ENCODE data around the gene PSMF1. TPM values are rescaled to one million over a fixed set of nuclear protein-coding genes. Genes with fewer than 3 reads are reported as not detected.
"Not testable (repeated sequence)": the region's sequence is repeated elsewhere in the genome, so short reads cannot be mapped to it uniquely, and the experiment has no call there.

The PSMF1 gene
- total RNA-seq, 1 donor from 2014 or later, result 110 TPM

DNA sequence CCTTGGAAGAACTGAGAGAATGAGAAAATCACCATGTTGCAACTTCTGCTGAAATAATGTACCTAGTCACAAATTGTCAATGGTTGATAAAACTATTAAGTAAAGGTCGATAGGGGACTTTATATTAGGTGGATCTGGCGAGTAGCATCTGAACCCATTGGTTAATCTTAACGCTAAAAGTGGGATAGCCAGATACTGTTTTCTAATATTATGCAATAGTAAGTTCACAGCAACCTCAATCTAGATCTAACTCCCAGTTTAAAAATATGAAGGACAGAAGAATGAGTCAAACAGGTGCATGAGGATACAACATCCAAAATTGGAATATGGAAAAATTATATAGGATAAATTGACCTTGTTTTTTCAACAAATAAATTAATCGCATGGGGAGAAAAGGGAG lies 18.8 kb downstream of the PSMF1 start:
- no peak overlapping the region for H3K27ac Mint-ChIP-seq (ENCODE audit: unreplicated experiment)
- no peaks in the 10 kb centered on the region for H3K27me3 Mint-ChIP-seq (ENCODE audit: low read depth)
- no peaks in the 10 kb centered on the region for H3K4me1 Mint-ChIP-seq (ENCODE audit: low read depth)
- peaks cover 10% of the 10 kb centered on the region for H3K9me3 Mint-ChIP-seq (ENCODE audit: low read depth)
- peaks cover 47% of the 10 kb centered on the region for H3K36me3 Mint-ChIP-seq (ENCODE audit: low read depth)
- TF ChIP-seq, protein P1, sequence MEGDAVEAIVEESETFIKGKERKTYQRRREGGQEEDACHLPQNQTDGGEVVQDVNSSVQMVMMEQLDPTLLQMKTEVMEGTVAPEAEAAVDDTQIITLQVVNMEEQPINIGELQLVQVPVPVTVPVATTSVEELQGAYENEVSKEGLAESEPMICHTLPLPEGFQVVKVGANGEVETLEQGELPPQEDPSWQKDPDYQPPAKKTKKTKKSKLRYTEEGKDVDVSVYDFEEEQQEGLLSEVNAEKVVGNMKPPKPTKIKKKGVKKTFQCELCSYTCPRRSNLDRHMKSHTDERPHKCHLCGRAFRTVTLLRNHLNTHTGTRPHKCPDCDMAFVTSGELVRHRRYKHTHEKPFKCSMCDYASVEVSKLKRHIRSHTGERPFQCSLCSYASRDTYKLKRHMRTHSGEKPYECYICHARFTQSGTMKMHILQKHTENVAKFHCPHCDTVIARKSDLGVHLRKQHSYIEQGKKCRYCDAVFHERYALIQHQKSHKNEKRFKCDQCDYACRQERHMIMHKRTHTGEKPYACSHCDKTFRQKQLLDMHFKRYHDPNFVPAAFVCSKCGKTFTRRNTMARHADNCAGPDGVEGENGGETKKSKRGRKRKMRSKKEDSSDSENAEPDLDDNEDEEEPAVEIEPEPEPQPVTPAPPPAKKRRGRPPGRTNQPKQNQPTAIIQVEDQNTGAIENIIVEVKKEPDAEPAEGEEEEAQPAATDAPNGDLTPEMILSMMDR (IDR thresholded peaks at IDR 0.05), result no peak
- no peak for DNase-seq (ENCODE audit: low spot score)
- H3K4me3 Mint-ChIP-seq (ENCODE audit: unreplicated experiment), result no peak overlapping the region

DNA sequence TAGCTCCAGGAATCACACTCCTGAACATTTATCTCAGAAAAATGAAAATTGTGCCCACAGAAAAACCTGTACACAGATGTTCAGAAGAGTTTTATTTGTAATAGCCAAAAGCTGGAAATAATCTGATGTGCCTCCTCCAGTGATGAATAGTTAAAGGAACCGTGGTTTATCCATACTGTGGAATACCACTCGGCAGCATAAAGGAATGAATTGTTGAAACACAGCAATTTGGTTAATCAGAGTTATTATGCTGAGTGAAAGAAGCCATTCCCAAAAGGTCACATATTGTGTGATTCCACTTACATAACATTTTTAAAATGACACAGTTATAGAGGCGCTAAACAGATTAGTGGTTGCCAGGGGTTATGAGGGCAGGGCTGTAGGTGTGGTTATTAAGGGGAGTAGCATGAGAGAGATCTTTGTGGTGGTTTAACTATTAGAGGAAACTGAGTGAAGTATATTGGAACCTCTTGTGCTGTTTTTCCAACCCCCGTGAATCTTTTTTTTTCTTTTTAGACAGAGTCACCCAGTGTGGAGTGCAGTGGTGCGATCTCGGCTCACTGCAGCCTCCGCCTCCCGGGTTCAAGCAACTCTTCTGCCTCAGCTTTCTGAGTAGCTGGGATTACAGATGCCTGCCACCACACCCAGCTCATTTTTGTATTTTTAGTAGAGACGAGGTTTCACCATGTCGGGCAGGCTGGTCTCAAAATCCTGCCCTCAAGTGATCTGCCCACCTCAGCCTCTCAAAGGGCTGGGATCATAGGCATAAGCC lies 26.2 kb downstream of the PSMF1 start:
- no peaks in the 10 kb centered on the region for H3K27me3 Mint-ChIP-seq (ENCODE audit: low read depth)
- peaks cover 3% of the 10 kb centered on the region for H3K9me3 Mint-ChIP-seq (ENCODE audit: low read depth)
- no peak for DNase-seq (ENCODE audit: low spot score)
- H3K4me3 Mint-ChIP-seq (ENCODE audit: unreplicated experiment), result no peak overlapping the region
- H3K4me1 Mint-ChIP-seq (ENCODE audit: low read depth), result no peaks in the 10 kb centered on the region
- TF ChIP-seq, protein P1 (IDR thresholded peaks at IDR 0.05), result no peak
- H3K27ac Mint-ChIP-seq (ENCODE audit: unreplicated experiment), result no peak overlapping the region
- H3K36me3 Mint-ChIP-seq (ENCODE audit: low read depth), result peaks cover 30% of the 10 kb centered on the region

DNA sequence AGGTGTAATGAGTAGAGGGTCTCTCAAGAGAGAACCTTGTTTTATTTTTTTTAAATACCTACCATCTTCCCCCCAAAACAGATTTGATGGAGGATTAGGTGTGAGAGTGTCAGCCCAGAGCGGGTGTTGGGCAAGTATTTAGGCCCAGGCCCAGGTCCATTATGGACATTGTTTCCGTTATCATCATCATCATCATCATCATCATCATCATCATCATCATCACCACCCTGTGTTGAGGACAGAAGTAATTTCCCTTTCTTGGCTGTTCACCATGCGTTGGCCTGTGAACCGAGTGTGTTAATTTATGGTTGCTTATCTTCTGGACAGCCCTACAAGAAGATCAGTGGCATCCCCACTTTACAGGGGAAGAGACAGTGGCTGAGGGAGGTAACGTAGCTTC lies 28.6 kb downstream of the PSMF1 start:
- TF ChIP-seq, protein P1 (IDR thresholded peaks at IDR 0.05), result no peak

DNA sequence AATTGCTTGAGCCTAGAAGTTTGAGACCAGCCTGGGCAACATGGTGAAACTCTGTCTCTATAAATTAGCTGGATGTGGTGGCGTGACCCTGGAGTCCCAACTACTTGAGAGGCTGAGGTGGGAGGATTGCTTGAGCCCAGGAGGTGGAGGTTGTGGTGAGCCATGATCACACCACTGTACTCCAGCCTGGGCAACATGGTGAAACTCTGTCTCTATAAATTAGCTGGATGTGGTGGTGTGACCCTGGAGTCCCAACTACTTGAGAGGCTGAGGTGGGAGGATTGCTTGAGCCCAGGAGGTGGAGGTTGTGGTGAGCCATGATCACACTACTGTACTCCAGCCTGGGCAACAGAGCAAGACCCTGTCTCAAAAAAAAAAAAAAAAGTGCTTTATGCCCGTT lies 31.4 kb downstream of the PSMF1 start:
- H3K9me3 Mint-ChIP-seq (ENCODE audit: low read depth); H3K4me1 Mint-ChIP-seq (ENCODE audit: low read depth); H3K4me3 Mint-ChIP-seq (ENCODE audit: unreplicated experiment); H3K27ac Mint-ChIP-seq (ENCODE audit: unreplicated experiment); H3K27me3 Mint-ChIP-seq (ENCODE audit: low read depth); DNase-seq (ENCODE audit: low spot score): not testable (repeated sequence)
- peaks cover 19% of the 10 kb centered on the region for H3K36me3 Mint-ChIP-seq (ENCODE audit: low read depth)

More for the DNA sequence above, 28.6 kb downstream of the PSMF1 start:
- H3K4me3 Mint-ChIP-seq (ENCODE audit: unreplicated experiment), result no peak overlapping the region
- H3K4me1 Mint-ChIP-seq (ENCODE audit: low read depth), result no peaks in the 10 kb centered on the region
- peaks cover 18% of the 10 kb centered on the region for H3K36me3 Mint-ChIP-seq (ENCODE audit: low read depth)
- DNase-seq (ENCODE audit: low spot score), result no peak
- no peaks in the 10 kb centered on the region for H3K9me3 Mint-ChIP-seq (ENCODE audit: low read depth)
- no peak overlapping the region for H3K27ac Mint-ChIP-seq (ENCODE audit: unreplicated experiment)
- H3K27me3 Mint-ChIP-seq (ENCODE audit: low read depth), result no peaks in the 10 kb centered on the region

DNA sequence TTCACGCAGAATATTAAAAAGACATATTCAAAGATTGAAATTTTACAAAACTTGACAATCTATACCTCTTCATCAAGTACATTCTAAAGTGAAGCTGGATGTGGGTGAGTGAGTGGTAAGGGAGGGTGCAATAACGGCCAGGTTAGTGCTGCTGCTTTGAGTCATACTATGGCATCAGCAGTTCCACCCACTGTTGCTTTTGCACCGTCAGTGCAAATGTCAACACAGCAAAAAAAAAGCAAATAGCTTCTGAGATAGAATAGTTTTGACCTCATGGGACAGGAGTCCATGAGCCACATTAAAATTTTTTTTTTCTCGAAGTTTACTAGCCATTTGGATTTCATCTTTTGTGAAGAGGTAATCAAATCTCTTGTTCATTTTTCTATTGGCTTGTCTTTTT lies 31.8 kb downstream of the PSMF1 start:
- no peak overlapping the region for H3K4me3 Mint-ChIP-seq (ENCODE audit: unreplicated experiment)
- H3K27ac Mint-ChIP-seq (ENCODE audit: unreplicated experiment), result no peak overlapping the region
- H3K9me3 Mint-ChIP-seq (ENCODE audit: low read depth), result no peaks in the 10 kb centered on the region
- H3K4me1 Mint-ChIP-seq (ENCODE audit: low read depth), result no peaks in the 10 kb centered on the region
- H3K36me3 Mint-ChIP-seq (ENCODE audit: low read depth), result peaks cover 22% of the 10 kb centered on the region
- TF ChIP-seq, protein P1 (IDR thresholded peaks at IDR 0.05), result no peak
- no peaks in the 10 kb centered on the region for H3K27me3 Mint-ChIP-seq (ENCODE audit: low read depth)
- DNase-seq (ENCODE audit: low spot score), result no peak

DNA sequence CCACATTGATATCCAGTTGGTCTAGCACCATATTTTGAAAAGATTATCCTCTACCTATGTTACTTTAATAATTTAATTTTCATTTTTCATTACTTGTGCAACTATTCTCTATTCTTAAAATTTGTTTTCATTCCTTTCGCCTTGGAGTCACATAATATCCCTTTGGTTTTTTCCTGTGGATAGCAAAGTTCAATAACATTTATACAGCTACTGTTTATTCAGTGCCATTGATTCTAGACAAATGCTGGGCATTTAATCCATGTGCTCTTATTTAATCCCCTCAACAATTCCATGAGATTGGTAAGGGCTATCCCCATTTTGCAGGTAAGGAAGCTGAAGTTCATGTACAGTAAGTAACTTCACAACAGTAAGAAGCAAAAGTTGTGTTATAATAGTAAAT lies 32.6 kb downstream of the PSMF1 start:
- H3K4me3 Mint-ChIP-seq (ENCODE audit: unreplicated experiment), result no peak overlapping the region
- no peak for DNase-seq (ENCODE audit: low spot score)
- H3K36me3 Mint-ChIP-seq (ENCODE audit: low read depth), result peaks cover 25% of the 10 kb centered on the region
- TF ChIP-seq, protein P1 (IDR thresholded peaks at IDR 0.05), result no peak
- no peaks in the 10 kb centered on the region for H3K27me3 Mint-ChIP-seq (ENCODE audit: low read depth)
- H3K4me1 Mint-ChIP-seq (ENCODE audit: low read depth), result no peaks in the 10 kb centered on the region
- H3K27ac Mint-ChIP-seq (ENCODE audit: unreplicated experiment), result no peak overlapping the region
- peaks cover 3% of the 10 kb centered on the region for H3K9me3 Mint-ChIP-seq (ENCODE audit: low read depth)
